Activated T-cell treated with anti-CD3 and anti-CD28 coated beads, Interleukin-2, amount 50 U/mL, for 24 hours (primary cell): ENCODE results near the gene CMSS1.

ENCODE experiments used
- DNase-seq: peaks from one replicate; pipeline ENCODE4 v3.0.0-alpha.2; 2020
- H3K27ac Mint-ChIP-seq: 2 replicates; pipeline ENCODE4 v1.8.0; 2020; ENCODE audit warnings: mild to moderate bottlenecking, mixed read lengths
- H3K27me3 Mint-ChIP-seq: 2 replicates; pipeline ENCODE4 v1.8.0; 2020; ENCODE audit warnings: mixed read lengths
- H3K36me3 Mint-ChIP-seq: 2 replicates; pipeline ENCODE4 v1.8.0; 2020; ENCODE audit warnings: low read depth, mixed read lengths
- H3K4me1 Mint-ChIP-seq: 2 replicates; pipeline ENCODE4 v1.8.0; 2020; ENCODE audit warnings: low read depth, mixed read lengths
- H3K4me3 Mint-ChIP-seq: 2 replicates; pipeline ENCODE4 v1.8.0; 2020; ENCODE audit warnings: mild to moderate bottlenecking, moderate library complexity, mixed read lengths
- H3K9me3 Mint-ChIP-seq: 2 replicates; pipeline ENCODE4 v1.8.0; 2020; ENCODE audit warnings: mixed read lengths

Gene CMSS1

GRCh38 chr3:99817437-99818240 is at the start of gene CMSS1:
Gene CMSS1 (plus strand): TSS chr3:99817862.
- Mint-ChIP-seq H3K36me3 (peaks cover 52% of the 10 kb centered on the region), H3K27ac (peak within 1 kb of the TSS; percentile 98), H3K4me3 (peak within 1 kb of the TSS; percentile 92), H3K4me1 (peaks cover 47% of the 10 kb centered on the region), H3K27me3 (no peaks in the 10 kb centered on the region), H3K9me3 (no peaks in the 10 kb centered on the region)
- DNase-seq: peak; percentile 98

GRCh38 chr3:99768126-99768525 is 49.5 kb upstream of the CMSS1 start:
- Mint-ChIP-seq H3K27ac (no peak overlapping the region), H3K9me3 (no peaks in the 10 kb centered on the region), H3K36me3 (no peaks in the 10 kb centered on the region), H3K4me3 (no peak overlapping the region), H3K4me1 (no peaks in the 10 kb centered on the region), H3K27me3 (peaks cover 2% of the 10 kb centered on the region)
- no peak for DNase-seq

GRCh38 chr3:99768808-99769501 is 48.7 kb upstream of the CMSS1 start:
- Mint-ChIP-seq H3K36me3 (no peaks in the 10 kb centered on the region), H3K4me3 (no peak overlapping the region), H3K27me3 (peaks cover 2% of the 10 kb centered on the region), H3K4me1 (no peaks in the 10 kb centered on the region), H3K27ac (no peak overlapping the region), H3K9me3 (no peaks in the 10 kb centered on the region)
- DNase-seq: no peak

DNA sequence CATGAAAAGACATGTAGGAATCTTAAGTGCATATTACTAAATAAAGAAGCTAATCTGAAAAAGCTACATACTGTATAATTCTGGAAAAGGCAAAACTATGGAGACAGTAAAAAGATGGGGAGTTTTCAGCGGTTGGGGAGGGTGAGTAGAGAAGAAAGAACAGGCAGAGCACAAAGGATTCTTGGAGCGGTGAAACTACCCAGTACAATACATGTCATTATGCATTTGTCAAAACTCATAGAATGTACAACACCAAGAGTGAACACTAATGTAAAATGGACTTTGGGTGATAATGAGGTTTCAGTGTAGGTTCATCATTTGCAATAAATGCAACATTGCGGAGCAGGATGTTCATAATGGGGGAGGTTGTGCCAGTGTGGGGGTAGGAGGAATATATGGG is 45.5 kb upstream of the CMSS1 start:
- no peak for DNase-seq
- no peak overlapping the region for H3K4me3 Mint-ChIP-seq
- H3K4me1 Mint-ChIP-seq: peaks cover 6% of the 10 kb centered on the region
- H3K27ac Mint-ChIP-seq: no peak overlapping the region
- H3K9me3 Mint-ChIP-seq: no peaks in the 10 kb centered on the region
- peaks cover 17% of the 10 kb centered on the region for H3K27me3 Mint-ChIP-seq
- H3K36me3 Mint-ChIP-seq: no peaks in the 10 kb centered on the region

DNA sequence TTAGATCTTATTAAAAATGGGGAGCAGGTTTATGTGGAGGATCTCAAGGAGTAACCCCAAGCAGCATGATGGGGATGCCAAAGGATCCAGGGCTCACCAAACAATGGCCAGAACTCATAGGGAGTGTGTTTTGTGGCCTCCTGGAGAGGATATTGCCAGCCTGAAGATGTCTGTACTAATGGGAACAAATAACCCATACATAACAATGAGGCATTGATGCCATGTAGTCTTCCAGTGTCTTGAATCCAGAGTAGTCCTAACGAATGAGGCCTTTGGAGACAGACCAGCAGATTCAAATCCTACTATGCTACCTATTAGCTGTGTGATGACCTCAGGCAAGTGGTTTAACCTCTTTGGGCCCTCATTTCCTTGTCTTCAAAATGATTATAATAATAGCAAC is 45.0 kb upstream of the CMSS1 start:
- no peak for DNase-seq
- H3K4me1 Mint-ChIP-seq: peaks cover 6% of the 10 kb centered on the region
- H3K9me3 Mint-ChIP-seq: no peaks in the 10 kb centered on the region
- H3K4me3 Mint-ChIP-seq: no peak overlapping the region
- H3K27ac Mint-ChIP-seq: no peak overlapping the region
- no peaks in the 10 kb centered on the region for H3K36me3 Mint-ChIP-seq
- peaks cover 20% of the 10 kb centered on the region for H3K27me3 Mint-ChIP-seq

- no peak for DNase-seq
- no peak overlapping the region for H3K4me3 Mint-ChIP-seq
- peaks cover 28% of the 10 kb centered on the region for H3K27me3 Mint-ChIP-seq
- H3K27ac Mint-ChIP-seq: no peak overlapping the region
- H3K36me3 Mint-ChIP-seq: no peaks in the 10 kb centered on the region
- H3K9me3 Mint-ChIP-seq: no peaks in the 10 kb centered on the region
- peaks cover 6% of the 10 kb centered on the region for H3K4me1 Mint-ChIP-seq
Observed at GRCh38 chr3:99774467-99774866, 43.2 kb upstream of the CMSS1 start.

DNA sequence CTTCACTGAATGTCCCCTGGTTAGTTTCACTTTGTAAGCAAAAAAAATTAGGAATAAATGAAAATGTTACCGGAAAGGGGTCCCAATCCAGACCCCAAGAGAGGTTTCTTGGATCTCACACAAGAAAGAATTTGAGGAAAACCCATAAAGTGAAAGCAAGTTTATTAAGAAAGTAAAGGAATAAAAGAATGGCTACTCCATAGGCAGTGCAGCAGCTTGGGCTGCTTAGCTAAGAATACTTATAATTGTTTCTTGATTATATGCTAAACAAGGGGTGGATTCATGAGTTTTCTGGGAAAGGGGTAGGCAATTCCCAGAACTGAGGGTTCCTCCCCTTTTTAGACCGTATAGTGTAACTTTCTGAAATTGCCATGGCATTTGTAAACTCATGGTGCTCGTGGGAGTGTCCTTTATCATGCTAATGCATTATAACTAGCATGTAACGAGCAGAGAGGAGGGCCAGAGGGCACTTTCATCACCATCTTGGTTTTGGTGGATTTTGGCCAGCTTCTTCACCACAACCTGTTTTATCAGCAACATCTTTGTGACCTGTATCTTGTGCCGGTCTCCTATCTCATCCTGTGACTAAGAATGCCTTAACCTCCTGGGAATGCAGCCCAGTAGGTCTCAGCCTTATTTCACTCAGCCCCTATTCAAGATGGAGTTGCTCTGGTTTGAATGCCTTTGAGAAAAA is 41.0 kb upstream of the CMSS1 start:
- DNase-seq: no peak
- no peaks in the 10 kb centered on the region for H3K36me3 Mint-ChIP-seq
- H3K9me3 Mint-ChIP-seq: no peaks in the 10 kb centered on the region
- H3K27me3 Mint-ChIP-seq: peaks cover 40% of the 10 kb centered on the region
- no peak overlapping the region for H3K27ac Mint-ChIP-seq
- peaks cover 12% of the 10 kb centered on the region for H3K4me1 Mint-ChIP-seq
- H3K4me3 Mint-ChIP-seq: no peak overlapping the region

DNA sequence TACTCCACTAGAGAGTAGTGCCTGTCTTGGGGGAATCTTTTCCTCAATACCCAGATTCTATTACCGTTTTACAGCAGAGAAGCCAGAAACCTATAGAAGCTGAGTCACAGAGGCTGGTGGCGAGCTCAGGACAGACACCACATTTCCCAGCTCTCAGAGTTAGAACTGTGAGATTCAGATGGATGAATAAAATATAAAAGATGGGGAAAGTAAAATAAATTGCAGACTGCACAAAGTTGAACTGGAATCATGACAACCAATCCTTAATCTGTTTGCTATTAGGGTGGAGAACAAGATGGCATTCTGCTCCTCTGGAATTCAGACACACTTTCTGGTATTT is 40.5 kb upstream of the CMSS1 start:
- H3K9me3 Mint-ChIP-seq: no peaks in the 10 kb centered on the region
- H3K4me1 Mint-ChIP-seq: peaks cover 12% of the 10 kb centered on the region
- H3K36me3 Mint-ChIP-seq: no peaks in the 10 kb centered on the region
- H3K27ac Mint-ChIP-seq: no peak overlapping the region
- peaks cover 45% of the 10 kb centered on the region for H3K27me3 Mint-ChIP-seq
- DNase-seq: no peak
- no peak overlapping the region for H3K4me3 Mint-ChIP-seq

DNA sequence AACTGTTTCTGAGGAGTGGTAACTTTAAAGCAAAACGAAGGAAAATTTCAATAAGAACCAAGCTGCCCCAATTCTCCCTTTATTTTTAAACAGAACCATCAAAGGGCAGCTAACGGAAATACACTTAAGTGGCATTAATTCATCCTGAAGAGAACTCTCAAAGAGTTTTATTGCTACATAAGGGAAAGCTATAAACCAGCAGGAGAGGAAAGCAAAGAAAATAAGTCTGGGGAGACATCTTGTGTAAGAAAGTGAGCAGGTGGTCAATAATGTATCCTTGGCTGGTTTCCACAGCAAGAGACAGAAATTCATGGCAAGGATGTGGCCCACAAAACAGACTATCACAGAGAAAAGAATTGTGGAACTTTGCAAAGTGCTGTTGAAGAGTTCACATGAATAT is 40.0 kb upstream of the CMSS1 start:
- peaks cover 45% of the 10 kb centered on the region for H3K27me3 Mint-ChIP-seq
- peaks cover 12% of the 10 kb centered on the region for H3K4me1 Mint-ChIP-seq
- H3K9me3 Mint-ChIP-seq: no peaks in the 10 kb centered on the region
- no peak overlapping the region for H3K4me3 Mint-ChIP-seq
- DNase-seq: no peak
- no peaks in the 10 kb centered on the region for H3K36me3 Mint-ChIP-seq
- H3K27ac Mint-ChIP-seq: no peak overlapping the region

DNA sequence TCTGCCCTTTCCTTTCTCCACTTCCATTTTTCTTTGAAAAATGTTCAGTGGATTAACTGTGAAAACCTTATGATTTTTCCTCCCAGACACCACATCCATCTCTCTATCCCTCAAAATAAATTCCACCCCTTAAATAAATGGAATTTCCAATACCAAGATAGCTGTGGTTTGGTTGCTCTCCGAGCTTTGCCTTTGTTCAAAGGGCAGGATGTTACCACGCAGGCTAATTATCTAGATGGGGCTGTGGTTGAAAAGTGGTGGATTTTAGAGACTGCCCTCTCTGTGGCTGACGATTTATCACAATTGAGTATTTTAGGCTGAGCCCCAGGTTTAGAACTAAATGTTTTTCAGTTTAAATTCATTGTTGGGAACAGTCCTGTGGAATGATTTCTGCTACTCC is 36.9 kb upstream of the CMSS1 start:
- Mint-ChIP-seq H3K4me3 (no peak overlapping the region), H3K27ac (no peak overlapping the region), H3K4me1 (peaks cover 6% of the 10 kb centered on the region), H3K36me3 (no peaks in the 10 kb centered on the region), H3K27me3 (peaks cover 45% of the 10 kb centered on the region), H3K9me3 (no peaks in the 10 kb centered on the region)
- DNase-seq: no peak

GRCh38 chr3:99781761-99782160 is 35.9 kb upstream of the CMSS1 start:
- no peak overlapping the region for H3K4me3 Mint-ChIP-seq
- no peaks in the 10 kb centered on the region for H3K36me3 Mint-ChIP-seq
- no peaks in the 10 kb centered on the region for H3K9me3 Mint-ChIP-seq
- H3K27me3 Mint-ChIP-seq: peaks cover 41% of the 10 kb centered on the region
- H3K4me1 Mint-ChIP-seq: peaks cover 6% of the 10 kb centered on the region
- no peak overlapping the region for H3K27ac Mint-ChIP-seq
- no peak for DNase-seq

- no peaks in the 10 kb centered on the region for H3K36me3 Mint-ChIP-seq
- no peak for DNase-seq
- peaks cover 30% of the 10 kb centered on the region for H3K27me3 Mint-ChIP-seq
- no peak overlapping the region for H3K27ac Mint-ChIP-seq
- H3K9me3 Mint-ChIP-seq: no peaks in the 10 kb centered on the region
- peaks cover 6% of the 10 kb centered on the region for H3K4me1 Mint-ChIP-seq
- no peak overlapping the region for H3K4me3 Mint-ChIP-seq
Observed at GRCh38 chr3:99783011-99783573, 34.6 kb upstream of the CMSS1 start.

GRCh38 chr3:99789011-99789721 is 28.5 kb upstream of the CMSS1 start:
- Mint-ChIP-seq H3K4me1 (no peaks in the 10 kb centered on the region), H3K36me3 (no peaks in the 10 kb centered on the region), H3K9me3 (no peaks in the 10 kb centered on the region), H3K4me3 (no peak overlapping the region), H3K27me3 (peaks cover 4% of the 10 kb centered on the region), H3K27ac (no peak overlapping the region)
- no peak for DNase-seq

DNA sequence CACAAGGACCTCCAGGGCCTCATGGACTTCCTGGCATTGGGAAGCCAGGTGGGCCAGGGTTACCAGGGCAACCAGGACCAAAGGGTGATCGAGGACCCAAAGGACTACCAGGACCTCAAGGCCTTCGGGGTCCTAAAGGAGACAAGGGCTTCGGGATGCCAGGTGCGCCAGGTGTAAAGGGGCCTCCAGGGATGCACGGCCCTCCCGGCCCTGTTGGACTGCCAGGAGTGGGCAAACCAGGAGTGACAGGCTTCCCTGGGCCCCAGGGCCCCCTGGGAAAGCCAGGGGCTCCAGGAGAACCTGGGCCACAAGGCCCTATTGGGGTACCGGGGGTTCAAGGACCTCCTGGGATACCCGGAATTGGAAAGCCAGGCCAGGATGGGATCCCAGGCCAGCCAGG is 23.2 kb upstream of the CMSS1 start:
- Mint-ChIP-seq H3K27me3 (peaks cover 4% of the 10 kb centered on the region), H3K27ac (no peak overlapping the region), H3K9me3 (no peaks in the 10 kb centered on the region), H3K4me3 (no peak overlapping the region), H3K36me3 (no peaks in the 10 kb centered on the region), H3K4me1 (no peaks in the 10 kb centered on the region)
- no peak for DNase-seq
